Lower lobe of right lung (tissue), 2 donors: ENCODE data around the gene RNF31. TPM values are rescaled to one million over a fixed set of nuclear protein-coding genes. Genes with fewer than 3 reads are reported as not detected.

Experiments used
- ATAC-seq, 2 donors: fragments of 200-7000 bp; cut with Tn5 transposase; one replicate each; pipeline ENCODE4 v1.9.1; 2020 to 2022; ENCODE audit warnings: mild to moderate bottlenecking in 2 of 2, moderate library complexity in 2 of 2
- DNase-seq: peaks from one replicate; pipeline ENCODE4 v3.0.0-alpha.2; 2020
- H3K27ac ChIP-seq: fragments of 200-600 bp; one replicate; pipeline ENCODE4 v1.8.0; 2022
- H3K27me3 ChIP-seq: fragments of 200-600 bp; one replicate; pipeline ENCODE4 v1.8.0; 2022; ENCODE audit warnings: low read depth
- H3K36me3 ChIP-seq: fragments of 200-600 bp; one replicate; pipeline ENCODE4 v1.8.0; 2022; ENCODE audit warnings: mild to moderate bottlenecking
- H3K4me1 ChIP-seq: fragments of 200-600 bp; one replicate; pipeline ENCODE4 v1.8.0; 2022
- H3K4me3 ChIP-seq: fragments of 200-600 bp; one replicate; pipeline ENCODE4 v1.8.0; 2022; ENCODE audit warnings: mild to moderate bottlenecking
- H3K9me3 ChIP-seq: fragments of 200-600 bp; one replicate; pipeline ENCODE4 v1.8.0; 2022
- CTCF ChIP-seq: fragments of 200-600 bp; IDR thresholded peaks from one replicate; pipeline ENCODE4 v1.8.0; 2022; ENCODE audit warnings: antibody characterized with exemption, mild to moderate bottlenecking
- intact Hi-C: fragments of 100-400 bp; cut with DNase I; formaldehyde crosslinking; loops from one replicate; pipeline ENCODE4 v1.11.0; 2022
- total RNA-seq: library from RNA; stranded (reverse); fragmentation: NEBNext Ultra II Directional; extraction: Animal tissue kit (Norgen Biotek cat#: 25700); gene quantifications from one replicate; pipeline ENCODE4 v1.2.1, GENCODE V29; 2021
- donor health status: DM: no; HTN: yes; CAD: no; lungs with severe emphysema.

The RNF31 gene
- total RNA-seq, 1 donor from 2014 or later = 67.3 TPM

GRCh38 chr14:24179961-24180796 is 32.9 kb downstream of the RNF31 start:
- H3K27ac ChIP-seq = no peak overlapping the region
- DNase-seq = no peak
- peaks cover 99% of the 10 kb centered on the region for H3K36me3 ChIP-seq
- H3K4me1 ChIP-seq = no peaks in the 10 kb centered on the region
- no peak overlapping the region for H3K4me3 ChIP-seq
- no peaks in the 10 kb centered on the region for H3K27me3 ChIP-seq
- no peak for ATAC-seq
- no peak for TF ChIP-seq CTCF
- intact Hi-C loops = no loop called here
- no peaks in the 10 kb centered on the region for H3K9me3 ChIP-seq

GRCh38 chr14:24181371-24182077 is 34.2 kb downstream of the RNF31 start:
- no peak for ATAC-seq
- intact Hi-C loops = no loop called here
- H3K27me3 ChIP-seq = no peaks in the 10 kb centered on the region
- DNase-seq = no peak
- peaks cover 97% of the 10 kb centered on the region for H3K36me3 ChIP-seq
- no peaks in the 10 kb centered on the region for H3K9me3 ChIP-seq
- H3K27ac ChIP-seq = no peak overlapping the region
- no peak for TF ChIP-seq CTCF
- H3K4me1 ChIP-seq = no peaks in the 10 kb centered on the region
- no peak overlapping the region for H3K4me3 ChIP-seq

GRCh38 chr14:24182110-24182882 is 35.0 kb downstream of the RNF31 start:
- H3K27ac ChIP-seq = no peak overlapping the region
- intact Hi-C loops = no loop called here
- no peak for ATAC-seq
- H3K4me3 ChIP-seq = no peak overlapping the region
- no peaks in the 10 kb centered on the region for H3K27me3 ChIP-seq
- no peak for TF ChIP-seq CTCF
- no peaks in the 10 kb centered on the region for H3K9me3 ChIP-seq
- DNase-seq = no peak
- peaks cover 2% of the 10 kb centered on the region for H3K4me1 ChIP-seq
- peaks cover 96% of the 10 kb centered on the region for H3K36me3 ChIP-seq

- ATAC-seq = no peak
- H3K36me3 ChIP-seq = peaks cover 88% of the 10 kb centered on the region
- no peaks in the 10 kb centered on the region for H3K9me3 ChIP-seq
Measured at GRCh38 chr14:24183014-24183481, 35.8 kb downstream of the RNF31 start.

More at GRCh38 chr14:24183014-24183481, 35.8 kb downstream of the RNF31 start:
- no peak for TF ChIP-seq CTCF
- H3K27ac ChIP-seq = no peak overlapping the region
- no peak for DNase-seq
- peaks cover 10% of the 10 kb centered on the region for H3K4me1 ChIP-seq
- H3K27me3 ChIP-seq = no peaks in the 10 kb centered on the region
- intact Hi-C loops = no loop called here
- H3K4me3 ChIP-seq = no peak overlapping the region
